H1 (cell line): Measurements from ENCODE around the gene TSR3. TPM values are rescaled to one million over a fixed set of nuclear protein-coding genes. Genes with fewer than 3 reads are reported as not detected.

Experiments
- CTCF ChIA-PET: fragments of 300-600 bp; sonication (Branson Sonifier 250); formaldehyde crosslinking; loops from one replicate; lab custom pipeline; 2021; ENCODE audit not compliant: partially characterized antibody; lab: Charles Lee
- POLR2A ChIA-PET: fragments of 300-600 bp; sonication (Branson Sonifier 250); formaldehyde crosslinking; loops from one replicate; lab custom pipeline; 2021; ENCODE audit warnings: inconsistent platforms; ENCODE audit not compliant: partially characterized antibody; lab: Charles Lee
- DNase-seq, 2 experiments: peaks; one replicate each; pipeline versions ENCODE4 v3.0.0 to v3.0.0-alpha.2; 2010 to 2022; ENCODE audit warnings: low spot score in 2 of 2, low read depth in 1 of 2, mixed read lengths in 1 of 2
- FAIRE-seq: peaks from 2 replicates; lab custom pipeline; 2011; peaks lifted over from hg19 to GRCh38; lab: Jason Lieb, UNC
- H2AFZ ChIP-seq: 2 replicates; pipeline ENCODE4 v1.8.1; 2012; ENCODE audit warnings: low read length, inconsistent platforms
- H2AK5ac ChIP-seq: 2 replicates; pipeline ENCODE4 v1.6.1; 2013; ENCODE audit warnings: low read depth, low read length
- H2BK120ac ChIP-seq: replicated peaks from 2 replicates; pipeline ENCODE3; 2013; ENCODE audit warnings: low read depth, low read length, inconsistent platforms
- H2BK12ac ChIP-seq: 2 replicates; pipeline ENCODE4 v1.6.1; 2013; ENCODE audit warnings: low read depth, low read length
- H2BK15ac ChIP-seq: 2 replicates; pipeline ENCODE4 v1.6.1; 2013; ENCODE audit warnings: low read length
- H2BK20ac ChIP-seq: 2 replicates; pipeline ENCODE4 v1.6.1; 2013; ENCODE audit warnings: low read length
- H2BK5ac ChIP-seq: 2 replicates; pipeline ENCODE4 v1.6.1; 2013; ENCODE audit warnings: low read depth, low read length
- H3K14ac ChIP-seq: 2 replicates; pipeline ENCODE4 v1.6.1; 2013; ENCODE audit warnings: inconsistent platforms; ENCODE audit not compliant: insufficient read length
- H3K18ac ChIP-seq: 2 replicates; pipeline ENCODE4 v1.6.1; 2013; ENCODE audit warnings: low read length; ENCODE audit errors: extremely low read depth
- H3K23ac ChIP-seq: 2 replicates; pipeline ENCODE4 v1.6.1; 2013; ENCODE audit warnings: inconsistent platforms; ENCODE audit not compliant: insufficient read length
- H3K23me2 ChIP-seq: 2 replicates; pipeline ENCODE4 v1.6.1; 2013; ENCODE audit warnings: low read depth, low read length
- H3K27ac ChIP-seq: 2 replicates; pipeline ENCODE4 v1.6.1; 2011; ENCODE audit warnings: low read depth, low read length, inconsistent platforms
- H3K27me3 ChIP-seq, 4 experiments: replicated peaks in 1 of 4; 1 replicate in 1 of 4; 2 replicates in 3 of 4; pipeline versions ENCODE4 v1.6.1 to v1.8.1; 2011 to 2013; ENCODE audit warnings: low read length in 3 of 4, mild to moderate bottlenecking in 3 of 4, inconsistent platforms in 2 of 4, mixed read lengths in 2 of 4, moderate library complexity in 1 of 4; ENCODE audit not compliant: control insufficient read depth in 3 of 4, insufficient read depth in 3 of 4; ENCODE audit errors: extremely low read depth in 1 of 4
- H3K36me3 ChIP-seq, 4 experiments: 2 replicates each; pipeline versions ENCODE4 v1.6.1 to v1.8.1; 2011 to 2013; ENCODE audit warnings: mild to moderate bottlenecking in 4 of 4, low read length in 3 of 4, moderate library complexity in 2 of 4, control low read depth in 1 of 4, inconsistent platforms in 1 of 4; ENCODE audit not compliant: insufficient read depth in 4 of 4, control insufficient read depth in 2 of 4
- H3K4ac ChIP-seq: replicated peaks from 2 replicates; pipeline ENCODE3; 2013; ENCODE audit warnings: low read length, low read depth, mixed read lengths, inconsistent platforms; ENCODE audit not compliant: insufficient read length
- H3K4me1 ChIP-seq, 4 experiments: replicated peaks in 1 of 4; 1 replicate in 1 of 4; 2 replicates in 3 of 4; pipeline versions ENCODE4 v1.6.1 to v1.8.1; 2011 to 2013; ENCODE audit warnings: low read length in 3 of 4, inconsistent platforms in 2 of 4, mixed read lengths in 1 of 4; ENCODE audit not compliant: insufficient read depth in 4 of 4, control insufficient read depth in 3 of 4
- H3K4me2 ChIP-seq, 2 experiments: 2 replicates each; pipeline versions ENCODE4 v1.6.1 to v1.8.1; 2011 to 2013; ENCODE audit warnings: low read depth in 2 of 2, low read length in 2 of 2, control low read depth in 1 of 2, inconsistent platforms in 1 of 2, mild to moderate bottlenecking in 1 of 2; ENCODE audit not compliant: insufficient read depth in 1 of 2
- H3K4me3 ChIP-seq, 4 experiments: fragments of 200-600, 300-600 bp in 1 of 4; sonication (generic), shearing (Covaris generic), sonication (Bioruptor Twin) in 1 of 4; 2 replicates each; pipeline versions ENCODE4 v1.5.1 to v1.8.1; 2011 to 2016; ENCODE audit warnings: low read length in 4 of 4, low read depth in 3 of 4, control low read depth in 2 of 4, inconsistent platforms in 2 of 4, mild to moderate bottlenecking in 2 of 4, mixed read lengths in 1 of 4, moderate library complexity in 1 of 4; ENCODE audit not compliant: insufficient read depth in 2 of 4; ENCODE audit errors: extremely low read depth in 1 of 4
- H3K56ac ChIP-seq: replicated peaks from 2 replicates; pipeline ENCODE3; 2013; ENCODE audit warnings: low read depth, mild to moderate bottlenecking, mixed read lengths, low read length, inconsistent platforms; ENCODE audit not compliant: insufficient read length
- H3K79me1 ChIP-seq: 2 replicates; pipeline ENCODE4 v1.6.1; 2013; ENCODE audit warnings: low read depth, low read length, control low read depth
- H3K79me2 ChIP-seq, 2 experiments: 2 replicates each; pipeline versions ENCODE4 v1.6.1 to v1.8.1; 2012 to 2013; ENCODE audit warnings: low read length in 2 of 2, mild to moderate bottlenecking in 2 of 2, inconsistent platforms in 1 of 2; ENCODE audit not compliant: insufficient read depth in 2 of 2, control insufficient read depth in 1 of 2
- H3K9ac ChIP-seq, 4 experiments: replicated peaks in 1 of 4; 1 replicate in 1 of 4; 2 replicates in 3 of 4; pipeline versions ENCODE4 v1.6.1 to v1.8.1; 2011 to 2013; ENCODE audit warnings: low read depth in 3 of 4, low read length in 3 of 4, control low read depth in 2 of 4, mild to moderate bottlenecking in 2 of 4, moderate library complexity in 2 of 4, inconsistent platforms in 1 of 4; ENCODE audit errors: extremely low read depth in 1 of 4
- H3K9me3 ChIP-seq, 2 experiments: 2 replicates each; pipeline versions ENCODE4 v1.6.1 to v1.8.1; 2012 to 2013; ENCODE audit warnings: mild to moderate bottlenecking in 2 of 2, moderate library complexity in 2 of 2, control low read depth in 1 of 2, inconsistent platforms in 1 of 2, low read depth in 1 of 2, low read length in 1 of 2, mixed read lengths in 1 of 2; ENCODE audit not compliant: insufficient read depth in 2 of 2
- H4K20me1 ChIP-seq, 2 experiments: replicated peaks in 1 of 2; 2 replicates each; pipeline versions ENCODE3 to v1.8.1; 2011 to 2013; ENCODE audit warnings: inconsistent platforms in 2 of 2, low read length in 2 of 2, mild to moderate bottlenecking in 1 of 2; ENCODE audit not compliant: insufficient read depth in 2 of 2, control insufficient read depth in 1 of 2
- H4K5ac ChIP-seq: 2 replicates; pipeline ENCODE4 v1.6.1; 2013; ENCODE audit warnings: low read length, low read depth, mixed read lengths, inconsistent platforms; ENCODE audit not compliant: insufficient read length
- H4K8ac ChIP-seq: 2 replicates; pipeline ENCODE4 v1.8.0; 2013; ENCODE audit warnings: mild to moderate bottlenecking, moderate library complexity, low read length, inconsistent platforms; ENCODE audit not compliant: insufficient read depth; ENCODE audit errors: extremely low read depth
- H4K91ac ChIP-seq: replicated peaks from 2 replicates; pipeline ENCODE3; 2013; ENCODE audit warnings: low read length, mixed read lengths, inconsistent platforms; ENCODE audit not compliant: insufficient read length
- CTCF ChIP-seq, 3 experiments: IDR thresholded peaks; 1 replicate in 2 of 3; 2 replicates in 1 of 3; pipeline versions ENCODE4 v1.5.1 to v1.6.1; 2011; ENCODE audit warnings: low read length in 3 of 3, mild to moderate bottlenecking in 3 of 3, inconsistent platforms in 2 of 3, low read depth in 1 of 3, moderate library complexity in 1 of 3; ENCODE audit not compliant: insufficient read depth in 1 of 3; ENCODE audit errors: control extremely low read depth in 1 of 3
- POLR2AphosphoS5 ChIP-seq: IDR thresholded peaks from 2 replicates; pipeline ENCODE4 v1.6.1; 2011; ENCODE audit warnings: low read depth, low read length
- RFX5 ChIP-seq: IDR thresholded peaks from 2 replicates; pipeline ENCODE4 v1.6.1; 2011; ENCODE audit warnings: low read depth, low read length, improper control_type of control experiment, borderline replicate concordance
- SAP30 ChIP-seq: fragments of 300-600 bp; sonication (generic); IDR thresholded peaks from 2 replicates; pipeline ENCODE4 v1.7.1; 2012; ENCODE audit warnings: low read length, moderate library complexity, mild to moderate bottlenecking, inconsistent platforms; ENCODE audit not compliant: insufficient read depth, insufficient replicate concordance
- TAF1 ChIP-seq: IDR thresholded peaks from 2 replicates; pipeline ENCODE4 v1.6.1; 2011; ENCODE audit warnings: mild to moderate bottlenecking, low read depth, low read length
- WGBS, 2 experiments: shearing (Covaris generic) in 1 of 2; methylation state at CpG; one replicate each; pipeline versions ENCODE4 v1.1.6 to v1.1.7; 2013 to 2015; ENCODE audit warnings: low lambda C conversion rate in 2 of 2, mixed read lengths in 2 of 2, inconsistent platforms in 1 of 2, low coverage in 1 of 2, missing lambda C conversion rate in 1 of 2; ENCODE audit not compliant: insufficient replicate concordance in 2 of 2, insufficient coverage in 1 of 2, insufficient read length in 1 of 2; ENCODE audit errors: extremely low coverage in 1 of 2, missing lambda C conversion rate in 1 of 2; 5-methylcytosine and 5-hydroxymethylcytosine counted together
- polyA plus RNA-seq, 7 experiments: library from polyadenylated mRNA; depleted of rRNA in 3 of 7; stranded (reverse) in 5 of 7; unstranded in 2 of 7; fragments of >200 nt in 5 of 7; fragments of 200-250 nt in 2 of 7; gene quantifications; 1 replicate in 5 of 7; 2 replicates in 1 of 7; 4 replicates in 1 of 7; pipeline versions ENCODE4 v1.2.1 to v1.2.3, GENCODE V29; 2011 to 2013; ENCODE audit warnings: missing spikeins in 2 of 7, mixed read lengths in 2 of 7
- total RNA-seq: library from RNA; stranded (reverse); fragmentation: NEBNext Ultra II Directional; extraction: Animal tissue kit (Norgen Biotek cat#: 25700); gene quantifications from 2 replicates; pipeline ENCODE4 v1.2.1, GENCODE V29; 2021
- TF ChIP-seq, protein P1 (sequence below): IDR thresholded peaks from 2 replicates; pipeline ENCODE4 v1.6.1; 2012; ENCODE audit warnings: inconsistent platforms

TSR3 gene
- total and polyA plus RNA-seq, 2 of the 8 experiments (the other 6 are each of a cell fraction or from before 2014, with no cell fraction given) = 43.1 to 52.3 TPM

DNA sequence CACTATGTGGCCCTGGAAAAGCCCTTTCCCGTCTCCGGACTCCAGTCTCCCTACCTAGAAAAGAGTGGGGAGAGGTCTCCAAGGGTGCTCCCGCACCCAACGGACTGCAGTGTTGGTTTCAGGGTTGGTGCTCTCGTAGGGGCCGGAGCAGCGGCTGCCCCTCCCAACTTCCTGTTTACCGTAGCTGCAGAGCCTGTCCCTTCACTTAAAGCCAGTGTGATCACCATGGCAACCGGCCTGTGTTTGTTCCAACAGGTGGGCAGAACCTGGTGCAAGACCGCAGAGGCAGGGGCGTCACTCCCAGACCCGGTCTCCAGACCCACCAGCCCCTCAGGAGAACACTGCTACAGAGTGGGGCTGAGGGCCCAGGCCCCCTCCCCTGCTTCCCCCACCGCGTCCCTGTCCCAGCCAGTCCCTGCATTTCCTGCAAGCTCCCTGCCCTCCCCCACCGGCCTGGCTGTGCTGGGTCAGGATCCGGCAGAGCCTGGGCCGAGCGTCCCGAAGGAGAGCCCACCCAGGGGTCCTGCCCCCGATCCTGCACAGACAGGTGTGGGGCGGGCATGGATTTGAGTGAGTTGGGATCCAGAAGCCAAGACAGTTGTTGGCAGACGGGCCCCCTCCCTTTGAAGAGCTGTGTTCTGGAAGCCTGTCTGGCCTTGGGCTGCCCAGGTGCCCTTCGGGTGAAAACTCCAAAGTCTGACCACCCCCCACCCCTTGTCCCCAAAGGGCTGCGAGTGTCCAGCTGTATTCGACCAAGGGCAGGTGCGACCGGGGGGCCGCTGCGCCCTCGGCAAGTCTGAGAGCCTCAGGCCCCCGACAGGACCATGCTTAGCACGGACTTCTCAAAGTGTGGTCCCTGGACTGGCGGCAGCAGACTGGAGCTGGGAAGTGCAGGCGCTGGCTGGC, 19.7 kb downstream of the TSR3 start:
- POLR2A ChIA-PET = interaction anchor here (0.8 to 3.2 kb wide), 15 partner anchors 8 to 609 kb away, joined by 3 to 29 read pairs (median 5); partner anchors contain the start of gene UBE2I
- FAIRE-seq = peak; percentile 73
- H2BK15ac ChIP-seq = no peak overlapping the region
- peak overlapping the region; percentile 83; the same call in 1 of the 2 replicates for H2BK5ac ChIP-seq
- no peak overlapping the region for H2AFZ ChIP-seq
- H3K56ac ChIP-seq = no peak overlapping the region
- H3K23ac ChIP-seq = no peak overlapping the region
- H4K20me1 ChIP-seq = peaks cover 7 to 13% of the 10 kb centered on the region in 2 experiments
- DNase-seq = peak in 1 of 2 experiments; percentile 91
- no peak overlapping the region for H3K14ac ChIP-seq
- H2BK120ac ChIP-seq = peak overlapping the region; percentile 2
- H3K4me2 ChIP-seq = peak overlapping the region; percentile 72 to 87
- H4K91ac ChIP-seq = peak overlapping the region; percentile 42
- peak overlapping the region in 3 of 4 experiments; percentile 8 to 60 (median 54); a peak in 5 of 7 replicates for H3K9ac ChIP-seq
- peak overlapping the region; percentile 81; the same call in 1 of the 2 replicates for H4K8ac ChIP-seq
- no peaks in the 10 kb centered on the region for H3K36me3 ChIP-seq
- no peak overlapping the region; the same call in none of the 2 replicates for H3K18ac ChIP-seq
- peak overlapping the region; percentile 3 to 58 (median 42); a peak in 7 of 8 replicates for H3K4me3 ChIP-seq
- peak overlapping the region; percentile 72; the same call in 1 of the 2 replicates for H2BK20ac ChIP-seq
- H2BK12ac ChIP-seq = peak overlapping the region; percentile 99
- H3K23me2 ChIP-seq = peaks cover 13% of the 10 kb centered on the region; the same call in 1 of the 2 replicates
- H3K79me1 ChIP-seq = no peaks in the 10 kb centered on the region
- H3K27me3 ChIP-seq = peaks cover 19 to 51% (median 38%) of the 10 kb centered on the region in 4 experiments
- no peak overlapping the region for H4K5ac ChIP-seq
- WGBS, 2 experiments = 9% methylated on average over 29 of the region's 34 CpGs; no CpG with 5 or more reads in 1 of the 2 experiments
- H3K4ac ChIP-seq = no peak overlapping the region
- peak overlapping the region; percentile 78; the same call in 1 of the 2 replicates for H2AK5ac ChIP-seq
- CTCF ChIA-PET = interaction anchor here (0.6 to 4.5 kb wide), 9 partner anchors 14 to 830 kb away, joined by 3 to 52 read pairs (median 3); no protein-coding TSS in a partner anchor
- H3K9me3 ChIP-seq = peaks cover 5 to 8% of the 10 kb centered on the region in 2 experiments; a peak in 2 of 4 replicates
- H3K79me2 ChIP-seq = no peaks in the 10 kb centered on the region
- H3K4me1 ChIP-seq = peaks cover 0 to 15% (median 13%) of the 10 kb centered on the region in 4 experiments; a peak in 4 of 7 replicates
- peak overlapping the region; percentile 60 for H3K27ac ChIP-seq
- peak; percentile 55; the same call in 1 of the 2 replicates for TF ChIP-seq POLR2AphosphoS5
- TF ChIP-seq TAF1 = peak; percentile 51; the same call in 1 of the 2 replicates
- peak; percentile 41 for TF ChIP-seq SAP30
- TF ChIP-seq RFX5 = no peak
- TF ChIP-seq, protein P1, sequence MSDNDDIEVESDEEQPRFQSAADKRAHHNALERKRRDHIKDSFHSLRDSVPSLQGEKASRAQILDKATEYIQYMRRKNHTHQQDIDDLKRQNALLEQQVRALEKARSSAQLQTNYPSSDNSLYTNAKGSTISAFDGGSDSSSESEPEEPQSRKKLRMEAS = peak; percentile 29; the same call in 1 of the 2 replicates
- TF ChIP-seq CTCF (IDR thresholded peaks at IDR 0.05; ENCODE audit: control extremely low read depth in 1 of 3, insufficient read depth in 1 of 3, low read depth in 1 of 3, low read length in 3 of 3) = no peak
